Measurements from ENCODE around the gene ZNF37A. TPM values are rescaled to one million over a fixed set of nuclear protein-coding genes. Genes with fewer than 3 reads are reported as not detected.

The ZNF37A gene
- total RNA-seq, 4 donors from 2014 or later = 12.6 to 16.8 (median 14.7) TPM

DNA sequence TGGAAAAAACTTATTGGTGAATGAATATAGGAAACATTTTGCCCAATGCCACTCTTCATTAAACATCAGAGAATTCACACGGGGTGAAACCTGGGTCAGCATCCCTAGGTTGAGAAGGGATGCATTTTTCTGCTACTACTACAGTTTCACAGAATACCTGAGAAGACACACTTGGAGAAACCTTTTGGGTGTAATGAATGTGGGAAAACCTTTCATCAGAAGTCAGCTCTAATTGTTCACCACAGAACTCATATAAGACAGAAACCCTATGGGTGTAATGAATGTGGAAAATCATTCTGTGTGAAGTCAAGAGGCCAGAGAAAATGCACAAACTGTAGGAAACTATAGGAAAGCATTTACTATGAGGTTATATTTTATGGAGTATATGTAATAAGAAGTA lies 24.9 kb downstream of the ZNF37A start:
- TF ChIP-seq, protein P1, sequence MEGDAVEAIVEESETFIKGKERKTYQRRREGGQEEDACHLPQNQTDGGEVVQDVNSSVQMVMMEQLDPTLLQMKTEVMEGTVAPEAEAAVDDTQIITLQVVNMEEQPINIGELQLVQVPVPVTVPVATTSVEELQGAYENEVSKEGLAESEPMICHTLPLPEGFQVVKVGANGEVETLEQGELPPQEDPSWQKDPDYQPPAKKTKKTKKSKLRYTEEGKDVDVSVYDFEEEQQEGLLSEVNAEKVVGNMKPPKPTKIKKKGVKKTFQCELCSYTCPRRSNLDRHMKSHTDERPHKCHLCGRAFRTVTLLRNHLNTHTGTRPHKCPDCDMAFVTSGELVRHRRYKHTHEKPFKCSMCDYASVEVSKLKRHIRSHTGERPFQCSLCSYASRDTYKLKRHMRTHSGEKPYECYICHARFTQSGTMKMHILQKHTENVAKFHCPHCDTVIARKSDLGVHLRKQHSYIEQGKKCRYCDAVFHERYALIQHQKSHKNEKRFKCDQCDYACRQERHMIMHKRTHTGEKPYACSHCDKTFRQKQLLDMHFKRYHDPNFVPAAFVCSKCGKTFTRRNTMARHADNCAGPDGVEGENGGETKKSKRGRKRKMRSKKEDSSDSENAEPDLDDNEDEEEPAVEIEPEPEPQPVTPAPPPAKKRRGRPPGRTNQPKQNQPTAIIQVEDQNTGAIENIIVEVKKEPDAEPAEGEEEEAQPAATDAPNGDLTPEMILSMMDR (IDR thresholded peaks at IDR 0.05; ENCODE audit: low read depth) = no peak

DNA sequence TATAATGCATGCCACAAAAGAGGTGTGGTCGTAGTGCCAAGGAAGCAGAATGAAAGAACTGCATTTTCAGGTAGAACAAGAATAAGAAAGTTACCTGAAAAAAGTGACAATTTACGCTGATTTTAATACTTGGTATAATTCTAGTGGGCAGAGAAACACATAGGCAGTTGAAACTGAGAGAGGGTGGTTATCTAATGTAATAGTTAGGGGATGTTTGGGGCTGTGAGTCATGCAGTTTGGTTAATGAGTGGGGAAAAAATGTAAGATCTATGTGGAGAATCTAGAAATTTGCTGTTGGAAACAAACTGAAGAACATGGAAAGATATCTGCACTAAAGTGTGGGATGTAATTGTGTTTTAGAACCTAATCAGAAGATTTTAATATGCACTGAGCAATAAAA lies 33.7 kb downstream of the ZNF37A start:
- TF ChIP-seq, protein P1 (IDR thresholded peaks at IDR 0.05; ENCODE audit: low read depth) = no peak

DNA sequence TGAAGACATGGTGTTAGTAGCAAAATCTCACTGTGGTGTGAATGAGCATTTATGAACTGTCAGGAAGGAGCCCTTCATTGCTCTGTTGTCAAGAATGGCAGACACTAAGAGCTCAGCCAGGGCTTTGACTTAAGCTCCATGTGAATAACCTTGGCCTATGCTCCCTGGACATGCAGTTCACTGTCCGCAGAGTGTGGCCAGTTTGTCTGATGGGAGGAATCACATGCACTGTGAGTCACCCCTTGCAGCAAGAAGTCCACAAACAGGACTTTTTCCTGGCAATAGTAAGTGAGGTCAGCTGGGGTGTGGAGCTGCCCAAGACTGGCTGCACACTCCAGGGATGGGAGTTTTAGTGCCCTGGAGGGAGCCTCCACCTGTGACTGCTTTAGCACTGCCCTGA lies 49.5 kb downstream of the ZNF37A start:
- TF ChIP-seq, protein P1 (IDR thresholded peaks at IDR 0.05; ENCODE audit: low read depth) = no peak

DNA sequence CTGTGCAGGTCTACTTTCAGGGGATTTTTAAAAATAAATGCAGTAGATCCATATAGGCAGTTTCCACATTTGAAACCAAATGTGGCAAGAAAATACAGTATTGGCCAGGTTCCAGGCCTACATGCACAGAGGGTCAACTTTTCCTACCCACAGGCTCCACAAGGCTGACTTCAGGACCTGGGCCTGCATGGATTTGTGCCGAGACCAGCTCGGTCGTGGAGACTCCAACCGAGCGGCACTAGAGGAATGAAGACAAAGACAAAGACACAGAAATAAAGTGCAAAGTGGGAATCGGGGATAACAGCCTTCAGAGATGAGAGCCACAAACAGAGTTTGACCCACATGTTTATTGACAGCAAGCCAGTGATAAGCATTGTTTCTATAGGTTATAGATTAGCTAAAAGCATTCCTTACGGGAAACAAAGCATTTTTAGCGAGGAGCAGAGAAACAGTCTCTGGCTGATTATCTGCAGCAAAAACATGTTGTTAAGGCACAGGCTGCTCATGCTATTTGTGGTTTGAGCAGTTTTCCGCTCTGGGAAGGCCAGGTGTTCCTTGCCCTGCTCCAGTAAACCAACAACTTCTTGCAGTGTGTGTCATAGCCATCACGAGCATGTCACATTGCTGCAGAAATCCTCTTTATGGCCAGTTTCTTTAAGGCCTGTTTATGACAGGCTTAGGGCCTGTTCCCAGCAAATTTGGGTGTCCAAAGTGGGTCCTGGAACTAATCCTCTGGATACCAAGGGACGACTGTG lies 52.6 kb downstream of the ZNF37A start:
- TF ChIP-seq, protein P1 (IDR thresholded peaks at IDR 0.05; ENCODE audit: low read depth) = no peak

DNA sequence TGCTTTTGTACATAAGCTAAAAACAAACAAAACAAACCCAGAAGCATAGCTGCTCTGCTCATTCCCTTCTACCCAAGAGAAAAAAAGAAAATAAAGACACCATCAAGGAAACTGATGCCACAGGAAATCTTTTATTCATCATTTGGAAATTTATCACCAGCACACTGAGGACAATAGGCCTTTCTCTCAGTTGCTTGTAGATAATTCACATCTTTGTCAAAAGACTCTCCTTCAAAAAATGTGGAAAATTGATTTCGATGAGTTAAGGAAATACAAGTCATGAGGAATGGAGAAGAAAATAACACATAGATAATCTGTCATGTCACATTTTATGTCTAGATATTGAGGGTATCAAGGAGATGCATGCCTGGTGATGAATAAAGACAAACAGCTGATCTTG lies 53.5 kb downstream of the ZNF37A start:
- TF ChIP-seq, protein P1 (IDR thresholded peaks at IDR 0.05; ENCODE audit: low read depth) = no peak

DNA sequence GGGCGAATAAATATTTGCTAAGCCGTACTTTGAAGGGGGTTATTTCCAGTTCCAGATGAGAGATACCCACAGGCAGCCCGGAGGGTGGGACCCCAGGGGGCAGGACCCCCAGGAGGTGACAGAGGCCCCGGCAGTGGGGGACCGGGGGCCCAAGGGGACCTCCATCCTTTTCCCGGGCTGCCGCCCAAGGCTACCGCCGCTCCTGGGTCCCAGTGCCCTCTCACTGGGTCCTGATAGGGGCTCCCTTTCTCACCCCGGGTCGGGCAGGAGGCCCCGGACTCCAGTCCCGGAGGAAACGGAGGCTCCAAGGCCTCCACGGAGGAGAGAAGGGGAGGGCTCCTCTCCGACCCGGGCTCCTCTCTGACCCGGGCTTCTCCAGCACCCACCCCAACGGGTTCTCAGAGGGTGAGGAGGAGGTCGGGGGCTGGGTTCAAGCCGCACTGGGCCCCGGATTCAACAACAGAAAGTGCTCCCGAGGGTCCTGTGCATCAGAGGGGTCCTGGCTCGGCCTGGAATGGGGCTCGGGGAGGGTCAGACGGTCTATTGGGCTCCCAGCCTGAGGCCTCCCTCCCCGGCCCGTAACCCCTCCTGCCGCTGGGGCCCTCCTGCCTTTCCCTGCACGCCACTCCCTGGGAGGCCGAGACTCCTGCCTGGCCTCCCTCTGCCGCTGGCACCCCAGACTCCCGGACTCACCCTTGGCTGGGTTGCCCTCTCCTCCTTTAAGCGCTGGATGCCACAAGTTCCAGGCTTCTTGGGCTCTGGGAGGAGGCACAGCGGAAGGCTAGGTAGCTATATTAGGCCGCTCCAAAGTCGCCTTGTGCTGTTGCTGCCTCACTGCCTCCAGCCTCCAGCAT lies 62.5 kb downstream of the ZNF37A start:
- TF ChIP-seq, protein P1 (IDR thresholded peaks at IDR 0.05; ENCODE audit: low read depth) = no peak

DNA sequence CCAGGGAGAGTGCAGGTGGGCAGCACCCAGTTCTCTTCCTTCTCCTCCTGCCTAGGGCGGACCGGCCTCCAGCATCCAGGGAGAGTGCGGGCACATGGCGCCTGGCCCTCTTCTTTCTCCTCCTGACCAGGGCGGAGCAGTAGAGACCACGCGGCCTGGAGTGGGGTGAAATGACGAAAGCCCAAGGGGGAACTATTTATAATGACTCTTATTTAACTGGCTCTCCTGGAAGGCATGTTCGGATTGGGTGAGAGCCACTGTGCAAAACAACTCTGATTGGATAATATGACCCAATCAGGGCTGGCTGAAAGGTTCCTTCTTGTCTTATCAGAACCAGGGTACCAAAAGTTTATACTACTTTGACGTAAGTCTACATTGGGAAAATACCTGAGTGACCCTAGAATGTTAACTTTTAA lies 63.1 kb downstream of the ZNF37A start:
- TF ChIP-seq, protein P1 (IDR thresholded peaks at IDR 0.05; ENCODE audit: low read depth) = no peak
